Cardiac muscle cell (in vitro differentiated cells and primary cell): ENCODE measurements around the gene PADI6. TPM values are rescaled to one million over a fixed set of nuclear protein-coding genes. Genes with fewer than 3 reads are reported as not detected.
A peak's percentile ranks its signal among the peaks of the same experiment; 100 is the strongest.
"Not testable (repeated sequence)": the region's sequence is repeated elsewhere in the genome, so short reads cannot be mapped to it uniquely, and the experiment has no call there.

Experiments
- DNase-seq, 2 donors: peaks; one replicate each; pipeline versions ENCODE4 v3.0.0 to v3.0.0-alpha.2; 2010 to 2017; ENCODE audit warnings: low read depth in 1 of 2, low spot score in 1 of 2
- H3K27ac ChIP-seq: fragments of 200-600 bp; sonication (generic); 2 replicates; pipeline ENCODE4 v1.5.1; 2016
- H3K27me3 ChIP-seq: fragments of 200-600 bp; sonication (generic); 2 replicates; pipeline ENCODE4 v1.6.0; 2016; ENCODE audit warnings: control low read depth
- H3K36me3 ChIP-seq: fragments of 200-600 bp; sonication (generic); 2 replicates; pipeline ENCODE4 v1.5.1; 2016; ENCODE audit warnings: control low read depth
- H3K4me1 ChIP-seq: fragments of 200-600 bp; sonication (generic); 2 replicates; pipeline ENCODE4 v1.8.1; 2017; ENCODE audit warnings: low read depth, mild to moderate bottlenecking, mixed run types
- H3K4me3 ChIP-seq: fragments of 200-600 bp; sonication (generic); 2 replicates; pipeline ENCODE4 v1.5.1; 2016; ENCODE audit warnings: mild to moderate bottlenecking
- H3K9me3 ChIP-seq: fragments of 200-600 bp; sonication (generic); 2 replicates; pipeline ENCODE4 v1.5.1; 2017; ENCODE audit warnings: low read depth, mild to moderate bottlenecking, control low read depth
- CTCF ChIP-seq: IDR thresholded peaks from 2 replicates; pipeline ENCODE4 v1.5.1; 2012; ENCODE audit warnings: low read depth, mild to moderate bottlenecking, low read length
- polyA plus RNA-seq: library from polyadenylated mRNA; unstranded; fragments of >200 nt; fragmentation: Nextera tagmentation; extraction: Ambion mirVana; gene quantifications from 2 replicates; pipeline ENCODE4 v1.2.1, GENCODE V29; 2016
- total RNA-seq: library from RNA; depleted of rRNA; stranded (reverse); fragments of >200 nt; gene quantifications from 2 replicates; pipeline ENCODE4 v1.2.3, GENCODE V29; 2016

PADI6 gene
- total and polyA plus RNA-seq, 2 experiments from 2014 or later, result not detected

- Histone ChIP-seq H3K9me3 (no peaks in the 10 kb centered on the region), H3K27ac (no peak overlapping the region), H3K27me3 (no peaks in the 10 kb centered on the region), H3K36me3 (peaks cover 15% of the 10 kb centered on the region), H3K4me1 (no peaks in the 10 kb centered on the region), H3K4me3 (no peak overlapping the region)
- TF ChIP-seq CTCF, result no peak
- no peak for DNase-seq
Observed at GRCh38 chr1:17404820-17405219, 32.8 kb downstream of the PADI6 start.

GRCh38 chr1:17405898-17406759 is 34.1 kb downstream of the PADI6 start:
- TF ChIP-seq CTCF, result peak; percentile 88
- no peaks in the 10 kb centered on the region for H3K4me1 ChIP-seq
- no peaks in the 10 kb centered on the region for H3K27me3 ChIP-seq
- DNase-seq, result peak; percentile 69 to 82
- H3K9me3 ChIP-seq, result no peaks in the 10 kb centered on the region
- H3K4me3 ChIP-seq, result no peak overlapping the region
- peaks cover 27% of the 10 kb centered on the region for H3K36me3 ChIP-seq
- no peak overlapping the region for H3K27ac ChIP-seq

- not testable (repeated sequence) for H3K27ac ChIP-seq, H3K27me3 ChIP-seq, H3K4me1 ChIP-seq, DNase-seq, H3K4me3 ChIP-seq, H3K9me3 ChIP-seq
- peaks cover 32% of the 10 kb centered on the region for H3K36me3 ChIP-seq
Observed at GRCh38 chr1:17406760-17407475, 34.9 kb downstream of the PADI6 start.

- H3K9me3 ChIP-seq, H3K4me3 ChIP-seq, H3K4me1 ChIP-seq, DNase-seq, H3K27me3 ChIP-seq: not testable (repeated sequence)
- Histone ChIP-seq H3K36me3 (peaks cover 43% of the 10 kb centered on the region), H3K27ac (peak overlapping the region; percentile 17)
Observed at GRCh38 chr1:17407786-17408514, 36.0 kb downstream of the PADI6 start.

- DNase-seq, result no peak
- no peaks in the 10 kb centered on the region for H3K9me3 ChIP-seq
- H3K36me3 ChIP-seq, result peaks cover 55% of the 10 kb centered on the region
- H3K27ac ChIP-seq, result peak overlapping the region; percentile 38
- no peaks in the 10 kb centered on the region for H3K4me1 ChIP-seq
- H3K4me3 ChIP-seq, result no peak overlapping the region
- no peaks in the 10 kb centered on the region for H3K27me3 ChIP-seq
- no peak for TF ChIP-seq CTCF
Observed at GRCh38 chr1:17409391-17409811, 37.4 kb downstream of the PADI6 start.

GRCh38 chr1:17412093-17412870 is 40.3 kb downstream of the PADI6 start:
- Histone ChIP-seq H3K27ac (no peak overlapping the region), H3K27me3 (no peaks in the 10 kb centered on the region), H3K4me3 (no peak overlapping the region), H3K36me3 (peaks cover 76% of the 10 kb centered on the region), H3K4me1 (no peaks in the 10 kb centered on the region), H3K9me3 (no peaks in the 10 kb centered on the region)
- TF ChIP-seq CTCF, result no peak
- no peak for DNase-seq
